Panc1 (cell line): ENCODE data around the gene UQCC2. TPM values are rescaled to one million over a fixed set of nuclear protein-coding genes. Genes with fewer than 3 reads are reported as not detected.

ENCODE experiments used
- ATAC-seq: fragments of 200-7000 bp; cut with Tn5 transposase; 2 replicates; pipeline ENCODE4 v1.9.1; 2020; ENCODE audit warnings: mild to moderate bottlenecking, moderate library complexity
- BruUV-seq: library from RNA; stranded (reverse); fragments of 400-500 nt; replicated peaks from 2 replicates; lab custom pipeline; 2021; lab: Mats Ljungman, UMichigan
- CTCF ChIA-PET: fragments of 300-600 bp; sonication (Branson Sonifier 250); formaldehyde crosslinking; loops from one replicate; lab custom pipeline; 2022; ENCODE audit warnings: antibody characterized with exemption; lab: Charles Lee
- POLR2A ChIA-PET: fragments of 300-600 bp; sonication (Branson Sonifier 250); formaldehyde crosslinking; loops from one replicate; lab custom pipeline; 2022; ENCODE audit warnings: antibody characterized with exemption; lab: Charles Lee
- DNase-seq: peaks from one replicate; pipeline ENCODE4 v3.0.0-alpha.2; 2010; ENCODE audit warnings: low read depth, low spot score
- H3K27ac ChIP-seq: 2 replicates; pipeline ENCODE4 v1.5.1; 2011; ENCODE audit warnings: mild to moderate bottlenecking, low read length, inconsistent platforms
- H3K27me3 ChIP-seq: fragments of 200-500 bp; sonication (Bioruptor generic); 2 replicates; pipeline ENCODE4 v1.6.0; 2014; ENCODE audit warnings: low read length, inconsistent platforms; ENCODE audit not compliant: control insufficient read depth, insufficient read depth
- H3K36me3 ChIP-seq: fragments of 200-500 bp; sonication (Bioruptor generic); 2 replicates; pipeline ENCODE4 v1.5.1; 2014; ENCODE audit warnings: inconsistent platforms, mild to moderate bottlenecking, low read length, moderate library complexity; ENCODE audit not compliant: control insufficient read depth, insufficient read depth
- H3K4me1 ChIP-seq: 2 replicates; pipeline ENCODE4 v1.5.1; 2011; ENCODE audit warnings: inconsistent platforms, mild to moderate bottlenecking, low read length, moderate library complexity; ENCODE audit not compliant: control insufficient read depth, insufficient read depth
- H3K4me3 ChIP-seq, 2 experiments: 2 replicates each; pipeline ENCODE4 v1.5.1; 2011 to 2012; ENCODE audit warnings: low read depth in 2 of 2, low read length in 2 of 2, mild to moderate bottlenecking in 2 of 2, inconsistent platforms in 1 of 2, moderate library complexity in 1 of 2
- H3K9me3 ChIP-seq: fragments of 200-500 bp; sonication (Bioruptor generic); 2 replicates; pipeline ENCODE4 v1.5.1; 2014; ENCODE audit warnings: low read depth, mild to moderate bottlenecking, inconsistent platforms, low read length, moderate library complexity; ENCODE audit not compliant: control insufficient read depth, insufficient read depth
- CTCF ChIP-seq: fragments of 450-650 bp; IDR thresholded peaks from 2 replicates; pipeline ENCODE4 v1.5.1; 2017; ENCODE audit warnings: mild to moderate bottlenecking
- POLR2AphosphoS5 ChIP-seq: IDR thresholded peaks from 2 replicates; pipeline ENCODE4 v1.6.1; 2012; ENCODE audit warnings: mild to moderate bottlenecking, low read depth, low read length, moderate library complexity
- REST ChIP-seq, 2 experiments: IDR thresholded peaks; 2 replicates each; pipeline ENCODE4 v1.6.1; 2011 to 2012; ENCODE audit warnings: low read depth in 2 of 2, control low read depth in 1 of 2, low read length in 1 of 2, mild to moderate bottlenecking in 1 of 2, moderate library complexity in 1 of 2; ENCODE audit not compliant: insufficient read depth in 1 of 2
- SIN3A ChIP-seq: IDR thresholded peaks from 2 replicates; pipeline ENCODE4 v1.6.1; 2012; ENCODE audit warnings: low read depth, mild to moderate bottlenecking, low read length, moderate library complexity, borderline replicate concordance; ENCODE audit not compliant: insufficient read depth
- TCF7L2 ChIP-seq: IDR thresholded peaks from 2 replicates; pipeline ENCODE4 v1.6.1; 2011; ENCODE audit warnings: mild to moderate bottlenecking, low read depth, low read length, inconsistent platforms
- in situ Hi-C: cut with HindIII; loops from 2 replicates; pipeline ENCODE4 v1.10.0; 2016; ENCODE audit warnings: low sequenced_read_pairs, low pct_unique_long_range_greater_than_20kb
- intact Hi-C: fragments of 100-400 bp; cut with micrococcal nuclease; formaldehyde crosslinking; loops from one replicate; pipeline ENCODE4 v1.10.0; 2022; ENCODE audit not compliant: unreplicated experiment
- total RNA-seq: library from RNA; stranded (reverse); gene quantifications from one replicate; pipeline ENCODE4 v1.2.1, GENCODE V29; 2021; ENCODE audit not compliant: unreplicated experiment

Gene UQCC2
- total RNA-seq, 1 experiment from 2014 or later, result 135 TPM

- H3K4me1 ChIP-seq, result peaks cover 38% of the 10 kb centered on the region
Measured at GRCh38 chr6:33692078-33692759, 19.3 kb downstream of the UQCC2 start.

More at GRCh38 chr6:33692078-33692759, 19.3 kb downstream of the UQCC2 start:
- Histone ChIP-seq H3K27ac (no peak overlapping the region; the same call in 1 of the 2 replicates), H3K27me3 (no peaks in the 10 kb centered on the region), H3K36me3 (peaks cover 2% of the 10 kb centered on the region; the same call in 1 of the 2 replicates), H3K9me3 (no peaks in the 10 kb centered on the region), H3K4me3 (no peak overlapping the region)
- in situ Hi-C loops, result no loop called here
- ATAC-seq (no peak), DNase-seq (no peak)
- intact Hi-C loops, result no loop called here
- ChIA-PET CTCF (no interaction called here), POLR2A (interaction anchor here (0.6 kb wide), 1 partner anchor 59 kb away, joined by 3 read pairs; no protein-coding TSS in a partner anchor)
- no TSS peak for BruUV-seq
- TF ChIP-seq CTCF, result no peak
- no peak for TF ChIP-seq REST (IDR thresholded peaks at IDR 0.05; ENCODE audit: insufficient read depth in 1 of 2, low read depth in 2 of 2, low read length in 1 of 2)
- TF ChIP-seq POLR2AphosphoS5, result no peak
- TF ChIP-seq SIN3A, result no peak
- no peak for TF ChIP-seq TCF7L2
